H54 (cell line): ENCODE measurements around the gene TMEM131L.
"Not testable (repeated sequence)": the region's sequence is repeated elsewhere in the genome, so short reads cannot be mapped to it uniquely, and the experiment has no call there.

Experiments used
- DNase-seq: peaks from one replicate; pipeline ENCODE4 v3.0.0; 2011; ENCODE audit warnings: low spot score, mixed read lengths; ENCODE audit not compliant: insufficient read length
- FAIRE-seq: peaks from 3 replicates; lab custom pipeline; 2011; peaks lifted over from hg19 to GRCh38; lab: Jason Lieb, UNC
- POLR2A ChIP-seq: IDR thresholded peaks from 2 replicates; pipeline ENCODE4 v1.6.1; 2011; ENCODE audit warnings: low read depth, mild to moderate bottlenecking, low read length

The TMEM131L gene

DNA sequence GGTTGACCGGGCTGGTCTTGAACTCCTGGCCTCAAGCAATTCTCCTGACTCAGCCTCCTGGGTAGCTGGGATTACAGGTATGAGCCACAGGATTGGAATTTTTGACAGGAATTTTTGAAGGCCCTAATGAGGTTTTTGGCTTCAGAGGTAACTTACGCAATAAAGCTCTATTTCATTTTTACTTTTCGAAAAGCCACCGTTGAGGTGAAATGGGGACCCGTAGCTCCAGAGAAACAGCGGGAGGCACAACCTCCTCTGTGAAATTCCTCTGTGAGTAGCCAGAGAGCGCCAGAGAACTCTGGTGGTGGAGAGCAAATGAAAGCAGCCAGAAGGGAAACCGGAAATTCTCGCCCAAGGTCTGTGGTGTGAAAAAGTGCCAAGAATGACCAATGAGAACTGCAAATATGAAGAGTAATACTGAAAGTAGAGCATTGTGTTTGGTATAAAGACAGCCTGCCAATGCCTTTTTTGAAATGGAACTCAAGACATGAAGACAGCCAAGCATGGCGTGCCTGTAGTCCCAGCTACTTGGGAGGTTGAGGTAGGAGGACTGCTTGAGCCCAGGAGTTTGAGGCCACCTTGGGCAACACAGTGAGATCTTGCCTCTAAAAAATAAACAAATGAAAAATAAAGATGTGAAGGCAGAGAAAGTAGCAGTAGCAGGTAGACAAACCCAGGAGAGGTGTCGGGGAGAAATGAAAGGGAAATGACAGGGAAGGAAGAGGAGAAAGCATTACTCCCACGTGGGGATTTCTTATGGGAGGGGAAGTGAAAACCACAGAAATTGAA, 33.0 kb upstream of the TMEM131L start:
- TF ChIP-seq POLR2A, result no peak
- DNase-seq (peak; percentile 49), FAIRE-seq (peak; percentile 58)

DNA sequence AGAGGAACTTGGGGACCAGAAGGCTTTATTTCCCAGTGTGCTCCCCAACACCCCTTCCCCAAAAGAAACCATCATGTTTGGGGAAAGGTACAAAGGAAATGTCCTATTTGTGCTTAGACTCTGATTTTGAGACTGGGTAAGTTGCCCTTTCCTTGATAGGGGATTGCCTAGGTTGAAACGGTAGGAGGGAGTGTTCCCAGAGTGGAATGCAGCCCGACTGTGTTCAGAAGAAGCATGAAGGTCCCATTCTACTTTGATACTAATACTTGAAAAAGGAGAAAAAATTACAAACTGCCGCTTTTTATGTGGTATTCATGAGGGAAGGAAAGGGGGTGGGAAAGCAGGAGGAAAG, 32.4 kb upstream of the TMEM131L start:
- FAIRE-seq (no peak), DNase-seq (no peak)
- no peak for TF ChIP-seq POLR2A

DNA sequence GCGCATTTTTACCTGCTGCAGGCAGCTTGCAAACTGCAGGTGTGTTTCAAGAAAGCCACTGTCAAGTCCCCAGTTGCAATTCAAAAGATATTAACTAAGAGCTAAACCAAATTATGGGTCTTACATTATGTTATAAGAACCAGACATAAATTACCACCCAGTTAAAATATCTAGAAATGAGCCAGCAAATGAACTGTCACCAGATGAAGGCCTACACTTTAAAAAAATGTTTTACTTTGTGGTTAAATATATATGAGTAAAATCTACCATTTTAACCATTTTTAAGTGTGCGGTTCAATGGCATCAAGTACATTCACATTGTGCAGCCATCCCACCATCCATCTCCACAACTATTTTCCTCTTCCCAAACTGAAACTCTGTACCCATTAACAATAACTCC, 32.0 kb upstream of the TMEM131L start:
- DNase-seq (no peak), FAIRE-seq (no peak)
- no peak for TF ChIP-seq POLR2A

DNA sequence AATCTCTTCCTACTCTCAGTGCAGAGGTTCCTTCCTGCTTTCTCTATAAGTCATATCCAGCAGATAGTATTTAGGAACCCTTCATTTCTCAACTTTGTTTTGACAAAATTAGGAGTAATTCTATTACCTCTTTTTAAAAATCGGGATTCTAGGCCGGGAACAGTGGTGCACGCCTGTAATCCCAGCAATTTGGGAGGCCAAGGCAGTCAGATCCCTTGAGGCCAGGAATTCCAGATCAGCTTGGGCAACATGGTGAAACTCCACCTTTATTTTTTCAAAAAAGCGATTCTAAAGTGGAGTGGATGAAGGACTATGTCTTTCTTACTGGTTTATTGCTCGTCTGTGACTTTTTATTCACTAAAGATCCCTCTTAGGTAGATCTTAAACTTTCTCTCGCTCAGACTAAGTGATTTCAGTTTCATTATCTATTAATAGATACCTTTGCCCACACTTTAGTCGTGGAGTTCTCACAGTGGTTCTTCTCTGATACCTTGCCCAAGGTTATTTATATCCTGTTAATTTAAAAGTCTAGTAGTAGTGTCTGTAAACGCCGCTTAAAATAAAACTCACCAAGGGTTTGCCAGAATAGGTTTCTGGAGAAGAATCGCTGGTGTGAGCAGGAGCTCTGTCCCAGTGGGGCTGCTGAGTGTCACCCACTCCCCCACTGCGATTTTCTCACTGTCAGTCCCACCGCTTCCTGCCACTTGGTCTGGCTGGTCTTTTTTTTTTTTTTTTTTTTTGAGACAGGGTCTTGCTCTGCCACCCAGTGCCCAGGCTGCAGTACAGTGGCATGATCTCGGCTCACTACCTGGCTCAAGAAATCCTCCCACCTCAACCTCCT, 27.0 kb upstream of the TMEM131L start:
- DNase-seq, result no peak
- no peak for TF ChIP-seq POLR2A
- FAIRE-seq, result no peak

DNA sequence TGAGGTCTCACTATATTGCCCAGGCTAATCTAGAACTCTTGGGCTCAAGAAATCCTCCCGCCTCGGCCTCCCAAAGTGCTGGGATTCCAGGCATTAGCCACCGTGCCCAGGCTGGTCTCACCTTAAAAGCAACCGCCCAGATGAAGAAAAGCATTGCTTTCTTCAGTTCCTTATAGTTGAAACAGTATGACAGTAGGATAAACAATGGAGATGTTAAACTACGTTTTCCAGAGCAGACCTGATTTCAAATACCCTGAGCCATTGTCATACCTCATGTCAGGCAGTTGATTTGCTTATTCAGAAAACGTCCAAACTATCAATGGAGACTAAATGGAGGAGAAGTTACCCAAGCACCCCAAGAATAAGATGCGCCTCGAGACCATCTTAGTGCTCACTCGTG, 26.3 kb upstream of the TMEM131L start:
- no peak for DNase-seq
- no peak for FAIRE-seq
- no peak for TF ChIP-seq POLR2A

DNA sequence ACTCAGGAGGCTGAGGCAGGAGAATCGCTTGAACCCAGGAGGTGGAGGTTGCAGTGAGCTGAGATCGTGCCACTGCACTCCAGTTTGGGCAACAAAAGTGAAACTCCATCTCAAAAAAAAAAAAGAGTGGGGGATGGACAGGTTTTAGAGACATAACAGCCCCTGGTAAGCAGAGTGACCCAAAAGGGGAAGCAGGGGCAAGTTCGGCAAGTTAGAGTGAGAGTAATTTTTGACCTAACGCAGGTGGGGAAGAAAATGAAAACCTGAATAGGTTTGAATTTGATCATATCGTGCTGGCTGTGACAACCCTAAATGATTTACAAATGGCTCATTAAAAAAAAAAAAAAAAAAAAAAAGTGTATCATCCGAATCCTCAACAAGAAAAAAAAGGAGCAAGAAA, 25.7 kb upstream of the TMEM131L start:
- no peak for FAIRE-seq
- TF ChIP-seq POLR2A, result no peak
- DNase-seq, result no peak

DNA sequence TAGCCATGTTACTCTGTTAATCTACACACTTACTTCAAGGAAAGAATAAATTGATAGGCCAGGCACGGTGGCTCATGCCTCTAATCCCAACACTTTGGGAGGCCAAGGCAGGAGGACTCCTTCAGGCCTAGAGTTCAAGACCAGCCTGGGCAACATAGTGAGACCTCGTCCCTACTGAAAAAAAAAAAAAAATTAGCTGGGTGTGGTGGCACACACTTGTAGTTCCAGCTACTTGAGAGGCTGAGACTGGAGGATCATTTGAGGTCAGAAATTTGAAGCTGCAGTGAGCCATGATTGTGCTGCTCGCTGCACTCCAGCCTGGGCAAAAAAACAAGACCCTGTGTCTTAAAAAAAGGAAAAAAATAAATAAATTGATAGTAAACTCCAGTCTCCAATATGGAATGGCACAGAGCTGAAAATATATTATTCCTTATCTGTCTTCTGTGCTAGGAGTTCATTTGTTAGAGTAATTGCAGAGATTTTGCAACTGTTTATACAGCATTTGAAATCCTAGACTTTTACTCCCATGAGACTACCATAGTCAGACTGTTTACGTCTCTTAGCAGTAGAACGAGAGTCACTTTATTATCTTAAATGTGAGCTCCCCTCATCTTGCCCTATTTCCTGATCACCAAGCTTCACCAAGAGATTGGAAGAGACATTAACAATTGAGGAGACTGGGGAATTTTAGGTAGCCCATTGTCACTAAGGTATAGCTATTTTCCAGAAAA, 18.8 kb upstream of the TMEM131L start:
- FAIRE-seq (no peak), DNase-seq (no peak)
- no peak for TF ChIP-seq POLR2A

DNA sequence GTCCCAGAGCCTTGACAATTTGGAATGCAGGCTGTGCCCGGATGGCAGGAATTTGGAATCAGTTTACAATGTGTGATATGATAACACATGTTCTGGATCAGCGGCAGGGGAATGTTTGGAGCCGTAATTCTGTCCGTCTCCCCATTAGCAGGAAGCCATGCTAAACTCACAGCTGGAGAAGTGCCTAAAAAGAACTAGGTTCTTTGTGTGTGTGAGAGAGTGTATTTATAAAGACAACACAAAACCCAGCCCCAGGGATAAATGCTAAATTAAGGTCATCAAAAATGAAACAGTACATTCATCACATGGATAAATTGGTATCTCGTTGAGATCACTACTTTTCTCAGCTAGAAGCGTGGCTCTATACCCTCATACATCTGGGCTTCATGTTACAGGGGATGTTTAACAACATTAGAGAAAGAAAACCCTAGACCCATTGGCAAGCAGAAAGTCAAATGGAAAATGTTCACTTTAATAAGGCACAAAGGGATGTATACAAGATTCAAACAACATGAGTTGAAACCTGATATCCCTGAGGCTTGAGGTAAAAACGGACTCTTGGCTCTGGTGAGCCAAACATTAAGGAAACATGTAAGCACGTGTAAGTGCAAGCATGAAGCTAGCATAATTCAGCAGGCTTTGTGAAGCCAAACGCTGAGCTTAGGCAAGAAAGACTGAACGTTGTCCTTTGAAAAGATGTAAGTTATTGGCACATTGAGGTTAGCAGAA, 18.0 kb upstream of the TMEM131L start:
- DNase-seq (no peak), FAIRE-seq (no peak)
- TF ChIP-seq POLR2A, result no peak

DNA sequence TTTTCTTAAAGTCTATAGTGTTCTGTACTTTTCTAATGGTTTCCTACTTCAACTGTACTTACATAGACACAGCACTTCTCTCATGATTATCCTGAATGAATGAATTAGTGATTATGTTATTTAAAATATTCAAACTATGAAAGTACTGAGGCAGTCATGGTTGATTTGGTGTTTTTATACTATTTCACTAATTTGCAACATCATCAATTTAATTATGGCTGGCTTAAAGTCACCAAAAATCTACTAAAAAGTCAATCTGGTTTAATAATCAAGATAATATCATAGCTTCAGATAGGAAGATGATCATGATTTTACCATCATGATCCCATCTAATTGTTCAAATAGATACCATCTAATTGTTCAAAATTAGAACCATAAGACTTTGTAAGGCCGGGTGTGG, 16.8 kb upstream of the TMEM131L start:
- no peak for FAIRE-seq
- TF ChIP-seq POLR2A, result no peak

DNA sequence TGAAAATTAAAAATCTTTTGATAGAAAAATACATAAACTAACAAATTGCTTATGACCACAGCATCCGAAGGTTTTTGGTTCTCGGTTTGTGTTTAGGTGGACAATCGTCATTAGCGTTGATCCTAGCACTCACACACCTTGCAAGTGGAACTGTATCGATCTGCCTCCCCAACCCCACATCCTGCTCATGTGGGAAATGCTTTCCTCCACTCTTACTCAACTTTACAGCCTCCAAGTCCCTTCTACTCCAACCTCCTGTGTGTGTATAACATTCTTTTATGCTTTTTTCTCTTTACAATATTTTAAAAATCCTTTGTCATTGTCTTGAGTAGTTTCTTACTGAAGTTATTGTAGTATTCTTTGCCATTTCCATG, 15.6 kb upstream of the TMEM131L start:
- no peak for FAIRE-seq
- TF ChIP-seq POLR2A, result no peak
- DNase-seq, result no peak

More for the DNA sequence above, 16.8 kb upstream of the TMEM131L start:
- no peak for DNase-seq

DNA sequence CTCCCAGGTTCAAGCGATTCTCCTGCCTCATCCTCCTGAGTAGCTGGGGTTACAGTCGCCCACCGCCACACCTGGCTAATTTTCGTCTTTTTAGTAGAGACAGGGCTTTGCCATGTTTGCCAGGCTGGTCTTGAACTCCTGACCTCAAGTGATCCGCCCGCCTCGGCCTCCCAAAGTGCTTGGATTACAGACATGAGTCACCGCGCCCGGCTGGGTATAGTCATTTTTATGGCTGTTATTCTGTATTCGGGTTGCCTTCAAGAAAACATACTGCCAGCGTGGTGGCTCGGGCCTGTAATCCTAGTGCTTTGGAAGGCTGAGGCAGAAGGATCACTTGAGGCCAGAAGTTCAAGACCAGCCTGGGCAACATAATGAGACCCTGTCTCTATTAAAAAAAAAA, 15.0 kb upstream of the TMEM131L start:
- FAIRE-seq, DNase-seq: not testable (repeated sequence)

DNA sequence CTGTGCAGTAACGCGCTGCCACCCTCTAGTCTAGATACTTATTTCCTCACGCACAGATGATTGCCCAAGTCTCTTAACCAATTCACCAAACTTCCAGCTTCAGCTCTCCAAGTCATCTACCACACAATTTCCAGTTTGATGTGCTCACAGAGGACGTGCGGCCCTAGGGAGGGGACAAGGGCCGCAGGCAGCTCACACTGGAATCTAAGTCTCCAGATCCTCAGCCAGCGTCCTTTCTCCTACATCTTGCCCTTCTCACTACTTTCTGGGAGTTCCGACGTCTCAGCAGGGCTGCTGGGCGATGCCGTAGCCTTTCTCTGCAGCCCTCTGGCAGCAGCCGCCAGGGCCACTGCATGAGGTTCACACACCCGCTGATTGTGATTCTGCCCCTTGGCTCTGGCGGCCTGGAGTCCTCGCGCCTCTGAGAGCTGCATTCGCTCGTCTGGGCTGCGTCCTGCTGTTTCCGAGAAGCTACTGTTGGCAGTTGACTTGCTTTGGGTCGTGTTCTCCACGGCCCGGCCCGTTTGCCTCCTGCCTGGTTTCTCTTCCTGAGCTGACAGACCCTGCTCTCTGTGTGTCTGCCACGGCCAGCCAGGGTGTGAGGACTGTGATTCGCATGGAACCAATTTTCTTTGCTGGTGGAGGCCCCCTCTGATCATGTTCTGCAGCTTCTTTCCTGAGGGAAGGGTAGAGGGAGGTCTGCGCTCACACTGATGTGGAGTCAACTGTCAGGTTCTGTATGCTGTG, 14.1 kb upstream of the TMEM131L start:
- no peak for TF ChIP-seq POLR2A
- no peak for FAIRE-seq
- no peak for DNase-seq

DNA sequence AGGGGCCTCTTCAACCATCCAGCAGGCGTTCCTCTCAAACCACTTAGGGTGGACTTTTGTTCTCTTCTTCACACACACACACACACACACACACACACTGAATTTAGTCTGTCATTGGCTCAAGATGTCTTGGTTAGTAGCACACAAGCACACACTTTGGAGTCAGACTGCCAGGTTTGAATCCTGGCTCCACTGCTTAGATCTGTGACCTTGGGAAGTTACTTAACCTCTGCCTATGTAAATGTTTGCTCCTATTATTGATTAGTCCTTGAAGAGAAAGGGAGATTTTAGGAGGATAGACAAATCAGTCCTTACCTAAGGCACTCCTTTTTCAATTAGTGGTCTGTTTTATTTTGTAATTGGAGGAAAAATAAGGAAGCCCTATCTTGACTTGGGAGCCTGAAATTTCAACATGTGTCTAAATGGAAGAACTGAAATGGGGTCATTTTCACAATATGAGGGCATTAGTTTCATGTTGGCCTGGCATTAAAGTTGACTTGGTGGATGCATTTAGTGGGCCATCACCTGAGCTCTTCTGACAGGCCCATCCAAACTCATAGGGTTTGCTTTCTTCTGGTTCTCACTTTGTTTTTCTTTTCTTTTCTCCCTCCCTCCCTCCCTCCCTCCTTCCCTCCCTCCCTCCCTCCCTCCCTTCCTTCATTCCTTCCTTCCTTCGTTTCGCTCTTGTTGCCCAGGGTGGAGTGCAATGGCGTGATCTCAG, 13.3 kb upstream of the TMEM131L start:
- FAIRE-seq (no peak), DNase-seq (no peak)
- no peak for TF ChIP-seq POLR2A
